DND-41 (cell line): ENCODE results near the gene STRN3.

Experiments
- CTCF ChIP-seq: IDR thresholded peaks from 2 replicates; pipeline ENCODE4 v1.5.1; 2012; ENCODE audit warnings: borderline replicate concordance, low read length, moderate library complexity, mild to moderate bottlenecking; ENCODE audit not compliant: poor library complexity, severe bottlenecking; ENCODE audit errors: extremely low read depth
- EZH2 ChIP-seq: IDR thresholded peaks from 3 replicates; pipeline ENCODE4 v1.6.1; 2012; ENCODE audit warnings: borderline replicate concordance, low read depth, mild to moderate bottlenecking, moderate library complexity, low read length, inconsistent platforms; ENCODE audit not compliant: severe bottlenecking

- TF ChIP-seq CTCF: peak; percentile 67
- no peak for TF ChIP-seq EZH2
Observed at GRCh38 chr14:30906752-30907658, 119.2 kb downstream of the STRN3 start.
